Motor neuron (in vitro differentiated cells): ENCODE data around the gene IBA57. TPM values are rescaled to one million over a fixed set of nuclear protein-coding genes. Genes with fewer than 3 reads are reported as not detected.

Experiments
- ATAC-seq, 8 experiments: fragments of 200-7000 bp; cut with Tn5 transposase; replicated peaks in 6 of 8; 2 replicates each; pipeline ENCODE4 v1.8.0; 2021; ENCODE audit warnings: mild to moderate bottlenecking in 8 of 8, moderate library complexity in 8 of 8
- H3K27ac ChIP-seq, 2 donors: fragments of 250-450 bp; sonication (Bioruptor Pico); 2 replicates each; pipeline ENCODE4 v1.9.0; 2021; ENCODE audit warnings: antibody characterized with exemption in 2 of 2, mild to moderate bottlenecking in 2 of 2, moderate library complexity in 1 of 2
- H3K4me1 ChIP-seq, 2 donors: fragments of 250-450 bp; sonication (Bioruptor Pico); replicated peaks in 1 of 2; 2 replicates each; pipeline ENCODE4 v1.6.1; 2021; ENCODE audit warnings: antibody characterized with exemption in 2 of 2, mild to moderate bottlenecking in 2 of 2, moderate library complexity in 1 of 2
- H3K4me3 ChIP-seq, 5 donors: fragments of 250-450 bp; sonication (Bioruptor Pico); 2 replicates each; pipeline ENCODE4 v1.9.0; 2021; ENCODE audit warnings: antibody characterized with exemption in 5 of 5, mild to moderate bottlenecking in 5 of 5, moderate library complexity in 4 of 5
- WGBS, 10 experiments: fragments of 450-650 bp; shearing (Covaris generic); methylation state at CpG; one replicate each; pipeline ENCODE4 v1.0.0; 2022; 5-methylcytosine and 5-hydroxymethylcytosine counted together
- in situ Hi-C, 9 experiments: fragments of 400-800 bp; cut with MboI; loops; one replicate each; pipeline ENCODE4 v1.15.0; 2021; ENCODE audit warnings: low sequenced_read_pairs in 9 of 9, low pct_unique_long_range_greater_than_20kb in 2 of 9; ENCODE audit not compliant: unreplicated experiment in 9 of 9
- total RNA-seq, 8 experiments: library from RNA; unstranded; fragments of 300-600 nt; gene quantifications; 2 replicates each; pipeline versions ENCODE4 v1.2.3 to v1.2.4, GENCODE V29; 2022

IBA57 gene
- total RNA-seq, 8 experiments from 2014 or later: 2.8 to 6.0 (median 4.2) TPM

- peak overlapping the region; percentile 45 to 67 (median 58) for H3K4me3 ChIP-seq
- H3K4me1 ChIP-seq: peaks cover 10 to 24% of the 10 kb centered on the region in 2 donors
- peak in 3 of 8 experiments; percentile 0 to 14 (median 8) for ATAC-seq
- in situ Hi-C loops: no loop called here
- WGBS, 10 experiments: 12 to 100% (median 33%) methylated on average over 1 to 32 of the region's 66 CpGs; no CpG with 5 or more reads in 4 of the 10 experiments
- H3K27ac ChIP-seq: no peak overlapping the region
These were observed 46.9 kb downstream of the IBA57 start for GRCh38 chr1:228212415-228212965.

- peaks cover 6 to 17% of the 10 kb centered on the region in 2 donors for H3K4me1 ChIP-seq
These were observed 47.6 kb downstream of the IBA57 start for GRCh38 chr1:228212966-228213844.

GRCh38 chr1:228213917-228214808, 48.6 kb downstream of the IBA57 start:
- in situ Hi-C loops: no loop called here
- Histone ChIP-seq H3K27ac (no peak overlapping the region), H3K4me1 (peaks cover 3 to 10% of the 10 kb centered on the region in 2 donors), H3K4me3 (peak overlapping the region; percentile 45 to 67 (median 58))
- WGBS, 10 experiments: 50 to 100% (median 63%) methylated on average over 2 to 18 of the region's 48 CpGs; no CpG with 5 or more reads in 6 of the 10 experiments
- peak in 6 of 8 experiments; percentile 2 to 14 (median 9) for ATAC-seq

More at GRCh38 chr1:228212966-228213844, 47.6 kb downstream of the IBA57 start:
- WGBS, 10 experiments: 0% methylated on average over 10 of the region's 67 CpGs; no CpG with 5 or more reads in 9 of the 10 experiments
- Histone ChIP-seq H3K27ac (peak overlapping the region; percentile 33 to 72), H3K4me3 (peak overlapping the region; percentile 45 to 67 (median 58))
- in situ Hi-C loops: no loop called here
- ATAC-seq: peak; percentile 84 to 97 (median 88)

GRCh38 chr1:228214921-228215662, 49.5 kb downstream of the IBA57 start:
- Histone ChIP-seq H3K27ac (no peak overlapping the region), H3K4me1 (peaks cover 3 to 10% of the 10 kb centered on the region in 2 donors), H3K4me3 (no peak overlapping the region)
- in situ Hi-C loops: no loop called here
- ATAC-seq: no peak
- 60 to 100% (median 93%) methylated on average over 1 to 8 of the region's 23 CpGs; no CpG with 5 or more reads in 5 of the 10 experiments for WGBS, 10 experiments

DNA sequence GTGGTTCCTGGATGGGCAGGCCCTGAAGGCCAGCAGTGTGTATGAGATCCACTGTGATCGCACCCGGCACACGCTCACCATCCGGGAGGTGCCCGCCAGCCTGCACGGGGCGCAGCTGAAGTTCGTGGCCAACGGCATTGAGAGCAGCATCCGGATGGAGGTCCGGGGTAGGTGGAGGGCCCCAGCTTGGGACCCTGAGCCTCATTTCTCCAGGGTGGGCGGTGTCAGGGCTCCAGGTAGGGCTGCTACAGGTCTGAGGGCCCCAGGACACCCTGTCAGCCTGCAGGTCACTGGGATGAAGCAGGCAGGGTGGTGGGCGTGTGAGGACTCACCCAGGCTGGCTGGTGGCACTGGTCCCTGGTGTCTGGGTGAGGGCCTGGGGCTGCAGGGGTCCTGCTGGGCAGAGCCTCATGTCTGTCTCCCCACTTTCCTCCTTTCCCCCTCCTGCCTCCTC, 50.1 kb downstream of the IBA57 start:
- WGBS, 10 experiments: 92 to 100% methylated on average over 1 to 5 of the region's 13 CpGs; no CpG with 5 or more reads in 8 of the 10 experiments
- Histone ChIP-seq H3K27ac (no peak overlapping the region), H3K4me3 (no peak overlapping the region), H3K4me1 (peaks cover 3 to 10% of the 10 kb centered on the region in 2 donors)
- in situ Hi-C loops: no loop called here
- no peak for ATAC-seq

- no peak overlapping the region for H3K27ac ChIP-seq
- whole genome bisulfite sequencing, 10 experiments: 86 to 100% (median 97%) methylated on average over 1 to 20 of the region's 53 CpGs; no CpG with 5 or more reads in 3 of the 10 experiments
- in situ Hi-C loops: no loop called here
- peaks cover 3 to 10% of the 10 kb centered on the region in 2 donors for H3K4me1 ChIP-seq
- H3K4me3 ChIP-seq: no peak overlapping the region
- ATAC-seq: no peak
These were observed 51.0 kb downstream of the IBA57 start for GRCh38 chr1:228216371-228217320.

- WGBS, 10 experiments: 28 to 98% (median 87%) methylated on average over 4 to 13 of the region's 14 CpGs
- in situ Hi-C loops: no loop called here
- H3K4me3 ChIP-seq: no peak overlapping the region
- H3K27ac ChIP-seq: no peak overlapping the region
- peak in 1 of 8 experiments; percentile 9 for ATAC-seq
- peaks cover 3 to 7% of the 10 kb centered on the region in 2 donors for H3K4me1 ChIP-seq
These were observed 52.1 kb downstream of the IBA57 start for GRCh38 chr1:228217551-228218344.

GRCh38 chr1:228218513-228219244, 53.1 kb downstream of the IBA57 start:
- ATAC-seq: peak in 3 of 8 experiments; percentile 70 to 98 (median 98)
- H3K4me1 ChIP-seq: peaks cover 3 to 7% of the 10 kb centered on the region in 2 donors
- no peak overlapping the region for H3K4me3 ChIP-seq
- in situ Hi-C loops: no loop called here
- H3K27ac ChIP-seq: no peak overlapping the region
- WGBS, 10 experiments: 8 to 100% (median 87%) methylated on average over 1 to 13 of the region's 14 CpGs; no CpG with 5 or more reads in 4 of the 10 experiments

- ATAC-seq: peak in 2 of 8 experiments; percentile 15 to 16
- Histone ChIP-seq H3K4me1 (peaks cover 0 to 2% of the 10 kb centered on the region in 2 donors), H3K4me3 (no peak overlapping the region), H3K27ac (no peak overlapping the region)
- WGBS, 10 experiments: 80 to 100% (median 97%) methylated on average over 1 to 16 of the region's 16 CpGs; no CpG with 5 or more reads in 6 of the 10 experiments
- in situ Hi-C loops: no loop called here
These were observed 53.8 kb downstream of the IBA57 start for GRCh38 chr1:228219245-228219961.
